Ovary (tissue), 9 donors: Measurements from ENCODE around the gene LUC7L2. TPM values are rescaled to one million over a fixed set of nuclear protein-coding genes. Genes with fewer than 3 reads are reported as not detected.
"Not testable (repeated sequence)": the region's sequence is repeated elsewhere in the genome, so short reads cannot be mapped to it uniquely, and the experiment has no call there.

Experiments used
- DNase-seq, 5 donors: peaks; one replicate each; pipeline ENCODE4 v3.0.0-alpha.2; 2019 to 2020
- H3K27ac ChIP-seq, 2 donors: fragments of 200-600 bp; one replicate each; pipeline versions ENCODE4 v1.5.1 to v1.8.0; 2019 to 2022
- H3K27me3 ChIP-seq: fragments of 200-600 bp; one replicate; pipeline ENCODE4 v1.8.0; 2022
- H3K36me3 ChIP-seq: fragments of 200-600 bp; sonication (generic); one replicate; pipeline ENCODE4 v1.5.1; 2019
- H3K4me1 ChIP-seq: one replicate; pipeline ENCODE4 v1.8.1; 2013; ENCODE audit warnings: mild to moderate bottlenecking, moderate library complexity; ENCODE audit not compliant: insufficient read depth
- H3K4me3 ChIP-seq: fragments of 200-600 bp; sonication (generic); one replicate; pipeline ENCODE4 v1.5.1; 2017
- H3K9me3 ChIP-seq, 2 donors: fragments of 200-600 bp in 1 of 2; sonication (generic) in 1 of 2; one replicate each; pipeline versions ENCODE4 v1.5.1 to v1.8.1; 2013 to 2019; ENCODE audit warnings: mild to moderate bottlenecking in 1 of 2, moderate library complexity in 1 of 2
- CTCF ChIP-seq, 3 donors: fragments of 450-650 bp in 2 of 3; fragments of 200-600 bp in 1 of 3; IDR thresholded peaks; one replicate each; pipeline versions ENCODE4 v1.5.1 to v1.8.0; 2016 to 2022; ENCODE audit warnings: antibody characterized with exemption in 3 of 3, mild to moderate bottlenecking in 1 of 3
- EP300 ChIP-seq: sonication (generic); formaldehyde crosslinking; IDR thresholded peaks from one replicate; pipeline ENCODE4 v1.6.1; 2017; ENCODE audit warnings: antibody characterized with exemption
- POLR2A ChIP-seq: fragments of 450-650 bp; IDR thresholded peaks from one replicate; pipeline ENCODE4 v1.6.1; 2017; ENCODE audit warnings: antibody characterized with exemption, mild to moderate bottlenecking, moderate library complexity
- WGBS, 3 donors: extraction: QIAGEN DNeasy Blood & Tissue Kit in 1 of 3; methylation state at CpG; one replicate each; pipeline versions ENCODE4 v1.1.5 to v1.1.7; 2013 to 2017; 5-methylcytosine and 5-hydroxymethylcytosine counted together
- intact Hi-C, 4 donors: fragments of 100-400 bp; cut with DNase I; formaldehyde crosslinking; loops; one replicate each; pipeline versions ENCODE4 v1.11.0 to v1.15.1; 2022 to 2023
- polyA plus RNA-seq, 2 donors: library from polyadenylated mRNA; stranded (reverse); fragments of 200-250 nt in 1 of 2; fragments of 350-450 nt in 1 of 2; fragmentation: Illumina TruSeq in 1 of 2; extraction: RNeasy Lipid Tissue Mini Kit (QIAGEN cat#74804) in 1 of 2; gene quantifications; one replicate each; pipeline ENCODE4 v1.2.3, GENCODE V29; 2013 to 2014
- total RNA-seq, 7 donors: library from RNA; depleted of rRNA in 2 of 7; stranded (reverse); fragments of >200 nt in 2 of 7; fragmentation: NEBNext Ultra II Directional in 3 of 7; extraction: Animal tissue kit (Norgen Biotek cat#: 25700) in 3 of 7; gene quantifications; one replicate each; pipeline versions ENCODE4 v1.1.0 to v1.2.4, GENCODE V29; 2016 to 2023
- donor health status: DM: no; HTN: no; CAD: no; lungs with moderate emphysema.
- donor health status: DM: no; HTN: no; CAD: no.
- donor health status: Bipolar disorder and iron deficiency.
- donor health status: DM: yes; HTN: yes; CAD: no.
- donor health status: DM: no; HTN: no; CAD: no.
- donor health status: DM: yes; HTN: yes; CAD: no.

Gene LUC7L2
- total and polyA plus RNA-seq, 9 donors = 58.9 to 113 (median 87.2) TPM

DNA sequence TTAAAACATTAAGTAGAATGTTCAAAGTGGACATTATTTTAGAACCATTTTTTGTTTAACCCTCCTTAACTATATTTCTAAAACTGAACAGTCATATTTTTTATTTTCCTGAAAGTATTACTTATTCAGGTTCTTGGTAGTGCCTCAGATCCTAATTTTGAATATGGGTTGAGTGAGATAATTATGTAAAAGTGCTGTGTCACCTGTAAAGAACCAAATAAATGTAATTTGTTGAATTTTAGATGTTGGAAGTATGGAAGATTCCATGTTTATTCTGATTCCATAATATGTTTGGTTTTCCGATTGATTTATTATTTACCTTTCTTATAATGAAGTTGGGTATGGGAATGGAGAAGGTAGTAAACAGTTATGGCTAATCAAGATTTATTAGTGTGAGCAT is 61.4 kb downstream of the LUC7L2 start:
- Histone ChIP-seq H3K36me3 (no peaks in the 10 kb centered on the region), H3K27ac (no peak overlapping the region), H3K27me3 (no peaks in the 10 kb centered on the region), H3K4me1 (no peaks in the 10 kb centered on the region), H3K9me3 (no peaks in the 10 kb centered on the region), H3K4me3 (no peak overlapping the region)
- no peak for TF ChIP-seq POLR2A
- TF ChIP-seq CTCF (IDR thresholded peaks at IDR 0.05) = no peak
- TF ChIP-seq EP300 = no peak
- WGBS, 3 donors = 35 to 46% (median 44%) methylated on average over 1 of the region's 1 CpG
- intact Hi-C loops = no loop called here
- DNase-seq = no peak

GRCh38 chr7:139422126-139422525 is 62.4 kb downstream of the LUC7L2 start:
- TF ChIP-seq EP300 (no peak), POLR2A (no peak), CTCF (IDR thresholded peaks at IDR 0.05) (no peak)
- no peak for DNase-seq
- intact Hi-C loops = no loop called here
- Histone ChIP-seq H3K36me3 (no peaks in the 10 kb centered on the region), H3K27ac (no peak overlapping the region), H3K4me1 (no peaks in the 10 kb centered on the region), H3K4me3 (no peak overlapping the region), H3K9me3 (no peaks in the 10 kb centered on the region), H3K27me3 (no peaks in the 10 kb centered on the region)
- 62 to 68% (median 66%) methylated on average over 7 of the region's 7 CpGs for WGBS, 3 donors

DNA sequence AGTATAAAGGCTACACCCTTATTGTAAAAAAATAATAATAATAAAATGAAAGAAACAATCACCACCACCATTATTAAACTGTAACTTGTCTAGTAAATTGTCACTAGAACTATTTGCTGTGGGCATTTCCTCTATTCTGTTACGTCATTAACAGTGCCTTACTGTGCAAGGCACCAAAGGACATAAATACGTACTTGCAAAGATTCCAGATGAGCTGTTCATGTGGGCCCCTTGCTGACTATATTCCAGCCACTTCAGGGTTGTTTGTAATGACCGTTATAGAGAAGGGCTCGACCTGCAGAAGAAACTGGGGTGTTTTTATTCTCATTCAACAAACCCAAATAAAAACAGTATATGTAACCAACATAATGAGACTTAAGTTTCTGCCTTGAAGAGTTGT is 63.4 kb downstream of the LUC7L2 start:
- H3K9me3 ChIP-seq = no peaks in the 10 kb centered on the region
- TF ChIP-seq CTCF (IDR thresholded peaks at IDR 0.05) = no peak
- TF ChIP-seq POLR2A = no peak
- no peak for TF ChIP-seq EP300
- no peaks in the 10 kb centered on the region for H3K36me3 ChIP-seq
- H3K27me3 ChIP-seq = no peaks in the 10 kb centered on the region
- 88 to 93% (median 92%) methylated on average over 4 of the region's 4 CpGs for WGBS, 3 donors
- intact Hi-C loops = no loop called here
- H3K4me3 ChIP-seq = no peak overlapping the region
- no peak for DNase-seq
- H3K4me1 ChIP-seq = no peaks in the 10 kb centered on the region
- H3K27ac ChIP-seq = no peak overlapping the region

DNA sequence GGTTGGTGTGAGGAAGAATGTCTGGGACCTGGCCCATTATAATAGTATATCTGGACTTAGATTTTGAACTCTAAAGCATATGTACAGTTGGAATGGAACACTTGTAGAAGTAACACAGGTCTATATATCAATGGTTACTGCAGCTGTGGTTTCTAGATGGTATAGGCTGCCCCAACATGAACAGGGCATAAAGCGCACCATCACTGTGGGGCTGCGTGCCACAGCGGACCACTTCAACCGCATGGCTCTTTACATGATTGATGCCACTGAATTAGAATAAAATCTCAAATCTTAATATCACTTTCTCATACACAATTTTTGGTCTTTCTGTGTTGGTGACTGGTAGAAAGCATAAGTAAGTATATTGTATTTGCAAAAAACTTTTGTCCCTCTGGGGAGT is 64.3 kb downstream of the LUC7L2 start:
- H3K27ac ChIP-seq = no peak overlapping the region
- 82 to 85% (median 82%) methylated on average over 4 of the region's 4 CpGs for WGBS, 3 donors
- TF ChIP-seq POLR2A = no peak
- TF ChIP-seq CTCF (IDR thresholded peaks at IDR 0.05) = no peak
- no peaks in the 10 kb centered on the region for H3K36me3 ChIP-seq
- H3K27me3 ChIP-seq = no peaks in the 10 kb centered on the region
- intact Hi-C loops = no loop called here
- H3K9me3 ChIP-seq = no peaks in the 10 kb centered on the region
- H3K4me3 ChIP-seq = no peak overlapping the region
- no peak for DNase-seq
- H3K4me1 ChIP-seq = no peaks in the 10 kb centered on the region

GRCh38 chr7:139425701-139426100 is 66.0 kb downstream of the LUC7L2 start:
- intact Hi-C loops, DNase-seq, H3K36me3 ChIP-seq, H3K4me3 ChIP-seq, H3K4me1 ChIP-seq, H3K9me3 ChIP-seq, H3K27ac ChIP-seq, H3K27me3 ChIP-seq: not testable (repeated sequence)
- 90 to 92% (median 92%) methylated on average over 10 of the region's 10 CpGs for WGBS, 3 donors
